T1000 (cell line): ENCODE measurements around the gene ZNF790.

Source experiments
- DNase-seq: peaks from one replicate; lab custom pipeline; 2025; ENCODE audit warnings: mixed read lengths; lab: John Stamatoyannopoulos, UW

The ZNF790 gene

GRCh38 chr19:36772311-36773222 is 65.6 kb downstream of the ZNF790 start, which contains the start of gene ZNF850:
Gene ZNF850, minus strand, starts transcription at chr19:36772807. Its CDS starts 10,201 bp downstream, at chr19:36762606.
- DNase-seq = peak; percentile 96

GRCh38 chr19:36771261-36772231 is 66.6 kb downstream of the ZNF790 start:
- peak; percentile 93 for DNase-seq
